GM18526 (cell line): ENCODE data around the gene TRIM63.

Experiments
- POLR2A ChIP-seq: IDR thresholded peaks from 3 replicates; pipeline ENCODE4 v1.6.1; 2011; ENCODE audit not compliant: insufficient read length; ENCODE audit errors: extremely low read depth

TRIM63 gene

DNA sequence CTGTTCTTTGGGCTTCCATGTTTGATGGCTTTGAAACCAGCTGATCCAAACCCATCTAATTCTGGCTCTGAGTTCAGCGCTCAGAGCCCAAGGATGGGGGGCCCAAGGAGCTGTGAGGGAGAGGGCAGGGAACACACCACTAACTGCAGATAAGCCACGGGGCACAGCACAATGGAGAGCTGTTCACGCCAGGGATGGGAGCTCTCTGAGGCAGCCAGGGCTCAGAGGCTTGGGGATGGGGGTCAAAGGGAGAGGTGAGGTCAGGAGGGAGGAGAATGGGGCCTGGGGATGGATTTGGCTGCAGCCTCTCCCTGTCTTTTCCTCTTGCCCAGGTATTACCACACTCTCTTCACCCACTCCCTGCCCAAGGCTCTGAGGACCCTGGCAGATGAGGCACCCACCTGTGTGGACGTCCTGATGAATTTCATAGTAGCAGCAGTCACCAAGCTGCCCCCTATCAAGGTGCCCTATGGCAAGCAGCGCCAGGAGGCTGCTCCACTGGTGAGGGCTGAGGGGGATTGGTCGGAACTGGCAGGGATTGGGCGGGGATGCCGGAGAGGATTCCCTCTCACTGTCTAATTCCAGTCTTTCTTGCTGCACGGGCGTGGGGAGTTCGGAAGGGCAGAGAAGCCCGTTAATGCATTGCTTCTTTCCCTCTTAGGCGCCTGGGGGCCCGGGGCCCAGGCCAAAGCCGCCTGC lies 32.8 kb downstream of the TRIM63 start:
- TF ChIP-seq POLR2A: no peak

DNA sequence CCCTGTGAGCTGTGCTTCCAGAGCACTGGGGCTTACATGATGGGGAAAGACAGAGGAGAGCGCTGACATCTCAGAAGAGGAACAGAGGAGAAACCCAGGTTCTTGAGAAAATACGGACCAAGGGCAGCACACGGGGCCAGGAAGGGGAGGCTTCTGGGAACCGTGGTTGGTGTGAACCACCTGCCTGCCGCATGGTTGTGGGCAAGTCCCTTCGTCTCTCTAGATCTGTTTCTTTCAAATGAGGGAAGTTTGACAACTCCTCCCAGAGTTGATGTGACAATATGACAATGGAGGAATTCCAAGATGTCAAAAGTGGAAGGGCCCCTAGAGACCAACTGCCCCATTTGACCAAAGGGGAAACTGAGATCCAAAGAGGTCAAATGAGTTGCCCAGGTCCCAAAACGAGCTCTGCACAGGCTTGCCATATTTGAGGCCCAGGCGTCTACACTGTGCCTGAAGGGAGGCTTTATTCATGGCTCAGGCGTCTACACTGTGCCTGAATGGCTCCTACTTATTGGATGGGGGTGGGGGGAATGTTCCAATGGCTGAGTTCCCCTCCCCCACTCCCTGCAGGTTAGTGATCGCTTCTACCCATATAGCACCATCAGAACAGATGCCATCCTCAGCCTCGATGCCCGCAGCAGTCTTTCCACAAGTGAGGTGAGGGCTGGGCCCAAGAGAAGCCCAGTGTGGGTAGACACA lies 34.6 kb downstream of the TRIM63 start:
- no peak for TF ChIP-seq POLR2A

DNA sequence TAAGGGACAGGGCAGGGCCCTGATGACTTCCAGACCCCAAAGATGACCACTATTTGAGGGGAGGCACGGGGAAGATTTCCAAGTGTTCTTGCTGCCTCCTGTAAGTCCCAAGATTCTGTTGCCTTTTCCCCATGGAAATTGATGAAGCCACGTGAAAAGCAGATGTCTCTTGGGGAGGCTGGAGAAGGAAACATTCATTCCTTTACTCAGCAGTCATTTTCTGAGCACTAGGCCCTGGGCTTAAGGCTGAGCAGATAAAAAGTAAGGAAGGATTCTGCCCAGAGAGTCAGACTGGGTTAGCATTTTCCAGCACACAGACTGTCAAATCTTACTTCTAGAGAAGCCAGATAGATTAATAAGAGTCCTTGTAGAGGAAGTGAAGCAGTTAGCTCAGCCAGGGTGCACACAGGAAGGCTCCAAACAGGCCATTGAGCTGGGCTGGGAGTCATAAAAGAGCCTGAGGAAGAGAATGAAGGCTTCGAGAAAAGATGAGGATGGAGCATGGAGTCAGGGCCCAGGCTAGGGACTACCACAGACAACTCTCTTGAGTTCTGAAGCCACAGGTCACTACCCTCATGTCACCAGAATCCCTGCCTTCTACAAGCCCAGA lies 35.7 kb downstream of the TRIM63 start:
- TF ChIP-seq POLR2A: no peak

DNA sequence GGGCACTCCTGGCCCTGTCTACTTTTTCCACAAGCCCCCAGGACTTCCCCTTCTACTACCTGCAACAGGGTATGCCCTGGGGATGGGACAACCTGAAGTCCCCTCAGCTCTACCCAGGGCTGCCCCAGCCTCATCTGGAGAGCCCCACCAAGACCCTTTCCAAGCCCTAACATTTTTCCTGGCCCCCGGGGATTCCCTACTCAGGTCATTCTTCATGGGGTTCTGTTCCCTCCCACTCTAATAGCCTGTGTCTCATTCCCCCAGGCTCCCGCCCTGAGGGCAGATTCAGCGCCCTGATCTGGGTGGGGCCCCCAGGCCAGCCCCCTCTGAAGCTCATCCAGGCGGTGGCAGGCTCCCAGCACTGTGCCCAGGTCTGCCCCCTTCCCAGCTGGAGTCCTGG lies 36.2 kb downstream of the TRIM63 start:
- TF ChIP-seq POLR2A: no peak

DNA sequence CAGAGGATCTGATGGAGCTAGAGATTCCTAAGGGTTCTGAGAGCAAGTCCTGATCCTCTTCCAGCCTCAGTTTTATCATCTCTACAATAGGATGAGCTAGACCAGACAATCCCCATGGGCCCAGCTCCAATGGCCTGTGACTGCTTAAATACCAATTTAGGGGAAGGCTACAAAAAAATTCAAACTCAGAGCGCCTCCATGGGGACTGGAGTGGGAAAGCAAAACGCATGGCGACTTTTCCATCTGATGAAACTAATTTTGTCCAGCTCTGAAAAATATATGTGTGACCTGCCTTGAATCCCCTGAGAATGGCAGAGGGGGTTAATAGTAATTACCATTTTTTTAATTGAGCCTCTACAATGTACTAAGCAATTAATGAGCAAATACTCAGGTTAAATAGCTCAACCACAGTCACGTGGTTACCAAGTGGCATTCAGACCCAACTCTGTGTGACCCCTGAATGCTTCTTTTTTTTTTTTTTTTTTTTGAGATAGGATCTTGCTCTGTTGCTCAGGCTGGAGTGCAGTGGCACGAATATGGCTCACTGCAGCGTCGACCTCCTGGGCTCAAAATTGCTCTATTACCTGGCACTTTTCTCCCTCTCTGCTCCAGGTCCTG lies 37.5 kb downstream of the TRIM63 start:
- TF ChIP-seq POLR2A: no peak

DNA sequence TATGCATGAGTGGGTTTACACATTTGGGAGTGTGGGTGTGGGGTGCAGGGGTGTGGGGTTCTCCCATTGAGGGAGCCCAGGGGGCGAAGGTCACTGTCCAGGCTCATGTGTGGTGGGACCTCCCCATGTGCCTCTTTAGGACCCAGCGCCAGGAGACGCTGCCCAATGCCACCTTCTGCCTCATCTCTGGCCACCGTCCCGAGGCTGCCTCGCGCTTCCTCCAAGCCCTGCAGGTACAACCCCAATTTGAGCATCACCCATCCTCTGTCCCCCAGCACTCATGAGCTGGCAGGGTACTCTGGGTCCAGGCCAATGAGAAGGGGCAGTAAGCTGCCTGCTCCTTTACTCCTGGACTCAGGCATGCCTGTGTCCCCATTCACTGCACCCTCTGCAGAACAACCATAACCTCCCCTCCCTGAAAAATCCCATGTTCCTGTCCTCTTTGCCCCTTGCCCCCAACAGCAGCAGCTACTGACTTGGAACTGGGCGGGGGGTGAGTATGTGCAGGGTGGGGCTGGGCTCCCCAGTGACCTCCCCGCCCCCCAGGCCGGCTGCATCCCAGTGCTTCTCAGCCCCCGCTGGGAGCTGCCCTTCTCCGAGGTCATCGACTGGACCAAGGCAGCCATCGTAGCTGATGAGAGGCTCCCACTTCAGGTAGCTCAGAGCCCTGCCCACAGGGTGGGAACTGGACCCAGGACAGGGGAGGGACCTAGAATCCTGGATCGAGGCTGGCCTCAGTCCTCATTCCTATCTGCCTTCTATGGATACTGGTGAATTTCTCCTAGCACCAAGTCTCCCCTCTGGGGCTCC lies 38.2 kb downstream of the TRIM63 start:
- no peak for TF ChIP-seq POLR2A

DNA sequence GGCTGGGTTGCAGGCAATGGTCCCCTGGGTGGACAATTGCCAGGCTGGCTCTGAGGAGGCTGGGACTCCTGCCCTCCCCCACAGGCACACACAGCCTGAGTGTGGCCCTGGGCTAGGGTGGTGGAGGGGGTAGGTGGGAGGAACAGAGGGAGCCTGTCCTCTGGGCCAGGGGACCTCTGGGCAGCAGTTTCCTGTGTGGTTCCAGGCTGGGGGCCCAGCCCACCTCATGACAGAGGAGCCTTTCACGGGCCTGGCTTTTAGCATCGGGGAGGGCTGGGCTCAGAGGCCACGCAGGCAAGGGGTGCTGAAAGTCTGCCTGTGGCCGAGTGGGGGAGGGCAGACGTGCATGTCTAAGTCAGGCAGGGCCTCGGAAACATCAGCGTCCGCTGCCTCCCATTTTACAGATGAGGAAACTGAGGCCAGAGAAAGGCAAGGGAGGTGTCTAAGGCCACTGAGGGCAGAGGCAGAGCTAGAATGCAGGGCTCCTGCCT lies 38.9 kb downstream of the TRIM63 start:
- TF ChIP-seq POLR2A: no peak

DNA sequence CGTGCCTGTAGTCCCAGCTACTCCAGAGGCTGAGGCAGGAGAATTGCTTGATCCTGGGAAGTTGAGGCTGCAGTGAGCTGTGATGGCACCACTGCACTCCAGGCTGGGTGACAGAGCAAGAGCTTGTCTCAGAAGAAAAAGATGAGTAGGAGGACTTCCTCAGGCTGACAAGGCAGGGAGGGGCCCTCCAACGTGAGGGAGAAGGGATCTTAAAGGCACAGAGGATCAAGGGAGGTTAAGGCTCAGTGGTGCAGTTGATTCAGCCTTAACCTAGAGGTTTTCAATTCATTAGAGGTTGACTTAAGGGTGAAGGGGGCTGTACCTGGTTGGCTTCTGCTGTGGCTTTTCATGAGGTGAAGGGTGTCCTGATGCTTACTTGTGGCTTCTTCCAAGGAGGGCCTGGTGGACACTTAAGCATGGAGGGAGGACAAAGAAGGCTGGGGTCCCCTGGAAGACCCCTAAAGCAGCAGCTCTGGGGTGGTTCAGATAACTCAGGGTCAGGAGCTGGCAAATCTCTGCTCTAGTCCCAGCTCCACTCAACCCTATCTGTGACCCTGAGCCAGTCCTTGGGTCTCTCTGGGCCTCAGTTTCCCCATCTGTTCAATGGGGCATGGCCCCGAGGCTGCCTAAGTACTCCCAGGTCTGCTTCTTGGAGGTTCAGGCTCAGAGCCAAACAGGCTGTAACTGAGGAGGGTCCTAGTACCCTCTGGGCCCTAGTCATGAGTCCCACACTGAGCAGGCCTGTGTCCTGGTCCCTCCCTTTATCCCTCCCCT lies 39.5 kb downstream of the TRIM63 start:
- TF ChIP-seq POLR2A: no peak

DNA sequence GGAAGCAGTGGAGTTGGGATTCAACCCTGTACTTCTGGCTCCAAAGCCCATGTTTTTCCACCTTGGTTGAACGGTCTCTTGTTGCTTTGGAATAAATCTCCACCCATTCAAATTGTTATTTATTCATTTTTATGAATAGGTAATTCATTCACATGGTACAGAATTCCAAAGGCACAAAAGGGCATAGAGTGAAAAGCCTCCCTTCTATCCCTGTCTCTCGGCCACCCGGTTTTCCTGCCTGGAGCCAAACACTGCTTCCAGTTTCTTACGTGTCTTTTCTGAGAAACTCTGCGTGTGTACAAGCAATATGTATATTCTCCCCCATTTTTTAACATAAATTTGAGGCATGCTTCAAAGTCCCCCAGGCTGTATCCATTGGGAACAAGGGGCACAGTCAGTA lies 41.9 kb downstream of the TRIM63 start:
- TF ChIP-seq POLR2A: no peak

DNA sequence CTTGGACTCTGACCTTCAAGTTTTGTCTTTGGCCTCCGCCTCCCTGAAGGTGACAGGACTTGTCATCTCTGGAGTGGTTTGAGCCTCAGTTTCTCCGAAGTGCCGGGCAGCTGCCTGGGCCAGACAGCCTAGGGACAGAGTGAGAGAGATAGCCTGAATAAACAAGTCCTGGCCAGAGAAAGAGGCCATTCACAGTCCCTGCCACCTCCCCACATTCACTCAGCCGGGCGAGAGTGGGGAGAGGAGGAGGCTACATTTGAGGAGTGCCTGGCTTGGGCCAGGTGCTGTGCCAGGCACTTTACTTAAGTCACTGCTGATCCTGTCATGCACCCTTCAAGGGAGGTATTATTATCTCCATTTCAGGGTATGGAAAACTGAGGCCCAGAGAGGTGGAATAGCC lies 42.4 kb downstream of the TRIM63 start:
- TF ChIP-seq POLR2A: no peak

DNA sequence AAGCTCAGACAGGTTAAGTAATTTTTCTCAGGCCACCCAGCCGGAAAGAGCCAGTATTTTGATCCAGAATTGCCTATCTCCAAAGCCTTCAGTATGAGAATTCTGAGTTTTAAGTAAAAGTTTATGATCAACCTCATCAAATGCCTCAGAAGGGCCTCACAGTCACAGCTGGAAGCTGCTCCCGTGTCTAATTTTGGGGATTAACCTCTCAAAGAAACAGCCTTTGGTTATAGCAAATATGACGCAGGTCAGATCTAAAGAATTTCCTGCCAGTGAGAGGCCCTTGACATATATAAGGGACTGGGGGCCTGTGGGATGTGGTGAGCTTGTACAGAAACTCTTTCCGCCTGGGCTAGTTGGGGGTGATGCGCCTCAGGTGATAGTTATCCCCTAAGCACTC lies 43.6 kb downstream of the TRIM63 start:
- no peak for TF ChIP-seq POLR2A

DNA sequence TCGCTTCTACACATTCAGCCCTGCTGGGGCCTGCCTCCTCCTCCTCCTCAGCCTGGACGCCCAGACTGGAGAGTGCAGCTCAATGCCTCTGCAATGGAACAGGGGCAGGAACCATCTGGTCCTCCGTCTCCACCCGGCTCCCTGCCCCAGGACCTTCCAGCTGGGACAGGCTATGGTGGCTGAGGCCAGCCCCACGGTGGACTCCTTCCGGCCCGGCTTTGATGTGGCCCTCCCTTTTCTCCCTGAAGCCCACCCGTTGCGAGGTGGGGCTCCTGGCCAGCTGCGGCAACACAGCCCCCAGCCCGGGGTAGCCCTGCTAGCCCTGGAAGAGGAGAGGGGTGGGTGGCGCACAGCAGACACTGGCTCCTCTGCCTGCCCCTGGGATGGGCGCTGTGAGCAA lies 44.4 kb downstream of the TRIM63 start:
- TF ChIP-seq POLR2A: no peak

DNA sequence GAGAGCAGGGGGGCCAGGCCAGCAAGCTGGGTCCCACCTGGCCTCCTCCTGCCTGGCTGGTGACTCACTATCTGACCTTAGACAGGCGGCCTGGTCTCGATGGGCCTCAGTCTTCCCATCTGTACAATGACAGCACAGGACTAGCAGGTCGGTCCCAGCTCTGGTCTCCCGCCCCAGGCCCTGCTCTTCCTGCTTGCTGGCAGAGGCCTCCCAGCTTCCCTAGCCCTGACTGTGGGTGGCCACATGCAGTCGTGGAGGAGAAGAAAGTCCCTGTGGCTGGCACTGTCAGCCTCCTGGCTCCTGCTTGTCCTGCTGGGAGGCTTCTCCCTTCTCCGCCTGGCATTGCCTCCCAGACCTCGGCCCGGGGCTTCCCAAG lies 45.0 kb downstream of the TRIM63 start:
- TF ChIP-seq POLR2A: no peak

DNA sequence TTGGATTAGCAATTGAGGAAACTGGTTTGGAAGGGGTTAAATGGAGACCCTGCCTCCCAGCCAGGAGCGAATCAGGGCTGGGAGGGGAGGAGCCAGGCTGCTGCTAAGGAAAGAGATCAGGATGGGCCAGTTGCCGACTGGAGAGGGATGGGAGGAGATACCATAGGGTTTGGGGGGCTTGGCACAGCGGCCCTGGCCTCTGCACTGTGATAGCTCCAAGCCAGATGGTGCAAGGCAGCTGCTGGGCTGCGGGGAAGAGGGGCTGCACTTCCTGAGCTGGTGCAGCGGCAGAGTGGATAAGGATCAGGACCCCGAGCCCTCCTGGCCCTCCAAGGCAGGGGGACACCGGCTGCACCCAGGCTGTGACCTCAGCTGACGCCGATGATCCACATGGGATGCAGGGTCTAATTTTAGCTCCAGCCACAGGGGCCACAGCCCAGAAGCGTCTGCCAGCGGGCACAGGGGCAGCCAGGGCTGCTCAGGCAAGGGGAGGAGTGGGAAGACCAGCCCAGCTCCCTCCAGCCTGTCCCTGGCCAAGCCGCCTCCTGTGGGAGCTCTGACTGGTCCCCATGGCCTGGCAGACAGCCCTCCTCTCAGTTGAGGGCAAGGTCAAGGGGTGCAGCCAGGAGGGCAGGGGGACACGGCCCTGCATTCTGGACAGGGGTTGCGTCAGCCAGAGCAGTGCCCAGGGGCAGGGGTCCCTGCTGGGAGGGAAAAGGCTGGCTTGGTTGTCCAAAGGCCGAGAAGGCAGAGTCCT lies 45.6 kb downstream of the TRIM63 start, which contains the start of gene EXTL1:
Gene EXTL1 (plus strand): TSS at position 129 of the 757 bp plus-strand sequence. CDS start 872 bp downstream, outside the sequence.
- TF ChIP-seq POLR2A: no peak
